Osteoblast (primary cell): Measurements from ENCODE around the gene LRRFIP2. TPM values are rescaled to one million over a fixed set of nuclear protein-coding genes. Genes with fewer than 3 reads are reported as not detected.
"Not testable (repeated sequence)": the region's sequence is repeated elsewhere in the genome, so short reads cannot be mapped to it uniquely, and the experiment has no call there.

Source experiments
- DNase-seq: peaks from one replicate; pipeline ENCODE4 v3.0.0; 2011; ENCODE audit warnings: low spot score, mixed read lengths; ENCODE audit not compliant: insufficient read length; ENCODE audit errors: missing footprints
- H2AFZ ChIP-seq: 2 replicates; pipeline ENCODE4 v1.6.0; 2011; ENCODE audit warnings: mild to moderate bottlenecking, low read length
- H3K27ac ChIP-seq: 2 replicates; pipeline ENCODE4 v1.5.1; 2011; ENCODE audit warnings: mild to moderate bottlenecking, low read depth, low read length, moderate library complexity
- H3K27me3 ChIP-seq: 2 replicates; pipeline ENCODE4 v1.6.0; 2012; ENCODE audit warnings: mild to moderate bottlenecking, control low read depth, inconsistent platforms, low read length, moderate library complexity; ENCODE audit not compliant: insufficient read depth
- H3K36me3 ChIP-seq: 2 replicates; pipeline ENCODE4 v1.5.1; 2011; ENCODE audit warnings: mild to moderate bottlenecking, low read length, control low read depth, moderate library complexity; ENCODE audit not compliant: insufficient read depth
- H3K4me1 ChIP-seq: 2 replicates; pipeline ENCODE4 v1.5.1; 2011; ENCODE audit warnings: mild to moderate bottlenecking, low read length, control low read depth, moderate library complexity; ENCODE audit not compliant: insufficient read depth
- H3K4me2 ChIP-seq: 2 replicates; pipeline ENCODE4 v1.6.0; 2011; ENCODE audit warnings: mild to moderate bottlenecking, low read length; ENCODE audit not compliant: insufficient read depth
- H3K4me3 ChIP-seq: fragments of 200-600 bp; sonication (generic); 3 replicates; pipeline ENCODE4 v1.5.1; 2012; ENCODE audit warnings: mild to moderate bottlenecking, low read length, inconsistent platforms; ENCODE audit not compliant: insufficient read depth
- H3K79me2 ChIP-seq: 2 replicates; pipeline ENCODE4 v1.6.0; 2012; ENCODE audit warnings: mild to moderate bottlenecking, low read length, control low read depth, inconsistent platforms; ENCODE audit not compliant: insufficient read depth
- H3K9me3 ChIP-seq: 2 replicates; pipeline ENCODE4 v1.5.1; 2011; ENCODE audit warnings: low read depth, low read length, control low read depth
- H4K20me1 ChIP-seq: 2 replicates; pipeline ENCODE4 v1.6.0; 2012; ENCODE audit warnings: mild to moderate bottlenecking, low read length, control low read depth; ENCODE audit not compliant: insufficient read depth
- total RNA-seq: library from RNA; depleted of rRNA; stranded (reverse); fragments of >200 nt; gene quantifications from 2 replicates; pipeline ENCODE4 v1.2.3, GENCODE V29; 2012
- TF ChIP-seq, protein P1 (sequence below): IDR thresholded peaks from 2 replicates; pipeline ENCODE4 v1.5.1; 2011; ENCODE audit warnings: mild to moderate bottlenecking, low read depth, low read length, moderate library complexity; ENCODE audit errors: extremely low read depth

The LRRFIP2 gene
- total RNA-seq, 1 donor = 71.3 TPM

GRCh38 chr3:37050282-37050681 is 124.1 kb downstream of the LRRFIP2 start:
- no peak overlapping the region for H2AFZ ChIP-seq
- H3K36me3 ChIP-seq = peaks cover 73% of the 10 kb centered on the region
- TF ChIP-seq, protein P1, sequence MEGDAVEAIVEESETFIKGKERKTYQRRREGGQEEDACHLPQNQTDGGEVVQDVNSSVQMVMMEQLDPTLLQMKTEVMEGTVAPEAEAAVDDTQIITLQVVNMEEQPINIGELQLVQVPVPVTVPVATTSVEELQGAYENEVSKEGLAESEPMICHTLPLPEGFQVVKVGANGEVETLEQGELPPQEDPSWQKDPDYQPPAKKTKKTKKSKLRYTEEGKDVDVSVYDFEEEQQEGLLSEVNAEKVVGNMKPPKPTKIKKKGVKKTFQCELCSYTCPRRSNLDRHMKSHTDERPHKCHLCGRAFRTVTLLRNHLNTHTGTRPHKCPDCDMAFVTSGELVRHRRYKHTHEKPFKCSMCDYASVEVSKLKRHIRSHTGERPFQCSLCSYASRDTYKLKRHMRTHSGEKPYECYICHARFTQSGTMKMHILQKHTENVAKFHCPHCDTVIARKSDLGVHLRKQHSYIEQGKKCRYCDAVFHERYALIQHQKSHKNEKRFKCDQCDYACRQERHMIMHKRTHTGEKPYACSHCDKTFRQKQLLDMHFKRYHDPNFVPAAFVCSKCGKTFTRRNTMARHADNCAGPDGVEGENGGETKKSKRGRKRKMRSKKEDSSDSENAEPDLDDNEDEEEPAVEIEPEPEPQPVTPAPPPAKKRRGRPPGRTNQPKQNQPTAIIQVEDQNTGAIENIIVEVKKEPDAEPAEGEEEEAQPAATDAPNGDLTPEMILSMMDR = no peak
- H3K4me2 ChIP-seq = no peak overlapping the region
- H4K20me1 ChIP-seq = no peaks in the 10 kb centered on the region
- no peak overlapping the region for H3K4me3 ChIP-seq
- no peaks in the 10 kb centered on the region for H3K79me2 ChIP-seq
- no peaks in the 10 kb centered on the region for H3K27me3 ChIP-seq
- H3K4me1 ChIP-seq = peaks cover 30% of the 10 kb centered on the region
- no peaks in the 10 kb centered on the region for H3K9me3 ChIP-seq
- peak overlapping the region; percentile 26 for H3K27ac ChIP-seq
- DNase-seq = no peak

DNA sequence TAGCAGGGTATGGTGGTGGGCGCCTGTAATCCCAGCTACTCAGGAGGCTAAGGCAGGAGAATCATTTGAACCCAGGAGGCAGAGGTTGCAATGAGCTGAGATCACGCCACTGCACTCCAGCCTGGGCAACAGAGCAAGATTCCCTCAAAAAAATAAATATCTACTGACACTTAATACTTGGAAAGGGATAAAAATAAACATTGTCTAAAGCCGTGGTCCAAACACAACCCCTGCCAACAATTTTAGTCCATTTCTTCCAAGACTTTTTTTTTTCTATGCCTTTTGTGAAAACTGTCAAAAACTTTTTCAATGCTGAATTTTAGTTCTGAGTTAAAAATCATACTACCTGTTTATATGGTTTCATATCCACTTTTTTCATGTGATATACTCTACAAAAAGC is 131.7 kb downstream of the LRRFIP2 start:
- not testable (repeated sequence) for H2AFZ ChIP-seq, H3K4me1 ChIP-seq, H3K4me2 ChIP-seq, H4K20me1 ChIP-seq, H3K27ac ChIP-seq, H3K9me3 ChIP-seq, H3K79me2 ChIP-seq, H3K4me3 ChIP-seq, H3K27me3 ChIP-seq, DNase-seq
- peaks cover 30% of the 10 kb centered on the region for H3K36me3 ChIP-seq

DNA sequence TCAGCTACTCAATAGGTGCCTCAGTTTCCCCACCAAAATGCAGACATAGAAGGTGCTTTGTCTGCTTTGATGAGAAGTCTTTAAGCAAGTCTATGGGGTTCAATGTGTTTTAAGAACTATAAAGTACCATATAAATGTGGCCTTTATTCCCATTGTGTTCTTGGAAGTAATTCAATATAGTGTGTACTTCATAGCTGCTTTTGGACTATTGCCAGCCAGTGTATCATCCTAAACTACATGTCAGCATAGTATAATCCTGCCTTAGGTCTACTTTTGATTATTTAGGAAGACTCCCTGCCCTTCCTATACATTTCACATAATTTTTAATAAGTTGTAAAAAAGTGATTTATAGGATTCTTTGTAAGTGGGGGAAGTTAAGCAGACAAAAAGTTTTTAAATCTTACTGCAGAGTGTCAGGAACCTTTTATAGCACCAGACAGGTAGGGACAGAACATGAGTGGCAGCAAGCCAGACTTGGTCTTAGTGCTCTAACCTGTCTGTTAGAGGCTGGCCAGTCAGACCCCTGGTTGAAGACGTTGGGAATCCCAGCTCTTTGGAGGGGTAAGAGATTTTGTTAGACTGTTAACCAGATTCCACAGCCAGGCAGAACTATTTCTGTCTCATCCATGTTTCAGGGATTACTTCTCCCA is 132.7 kb downstream of the LRRFIP2 start:
- Histone ChIP-seq H3K4me2 (no peak overlapping the region), H3K36me3 (peaks cover 20% of the 10 kb centered on the region), H3K4me3 (no peak overlapping the region), H3K27me3 (no peaks in the 10 kb centered on the region), H3K27ac (no peak overlapping the region), H4K20me1 (no peaks in the 10 kb centered on the region), H3K4me1 (no peaks in the 10 kb centered on the region), H3K9me3 (no peaks in the 10 kb centered on the region), H3K79me2 (no peaks in the 10 kb centered on the region), H2AFZ (no peak overlapping the region)
- TF ChIP-seq, protein P1 = no peak
- DNase-seq = no peak

GRCh38 chr3:37040231-37040630 is 134.2 kb downstream of the LRRFIP2 start:
- Histone ChIP-seq H4K20me1 (no peaks in the 10 kb centered on the region), H3K4me2 (no peak overlapping the region), H3K4me1 (no peaks in the 10 kb centered on the region), H2AFZ (no peak overlapping the region), H3K36me3 (peaks cover 32% of the 10 kb centered on the region), H3K9me3 (peaks cover 7% of the 10 kb centered on the region), H3K79me2 (no peaks in the 10 kb centered on the region), H3K4me3 (no peak overlapping the region), H3K27me3 (no peaks in the 10 kb centered on the region), H3K27ac (no peak overlapping the region)
- DNase-seq = no peak
- TF ChIP-seq, protein P1 = no peak
